ENCODE data around the gene WASF3.

- TF ChIP-seq, protein P1, sequence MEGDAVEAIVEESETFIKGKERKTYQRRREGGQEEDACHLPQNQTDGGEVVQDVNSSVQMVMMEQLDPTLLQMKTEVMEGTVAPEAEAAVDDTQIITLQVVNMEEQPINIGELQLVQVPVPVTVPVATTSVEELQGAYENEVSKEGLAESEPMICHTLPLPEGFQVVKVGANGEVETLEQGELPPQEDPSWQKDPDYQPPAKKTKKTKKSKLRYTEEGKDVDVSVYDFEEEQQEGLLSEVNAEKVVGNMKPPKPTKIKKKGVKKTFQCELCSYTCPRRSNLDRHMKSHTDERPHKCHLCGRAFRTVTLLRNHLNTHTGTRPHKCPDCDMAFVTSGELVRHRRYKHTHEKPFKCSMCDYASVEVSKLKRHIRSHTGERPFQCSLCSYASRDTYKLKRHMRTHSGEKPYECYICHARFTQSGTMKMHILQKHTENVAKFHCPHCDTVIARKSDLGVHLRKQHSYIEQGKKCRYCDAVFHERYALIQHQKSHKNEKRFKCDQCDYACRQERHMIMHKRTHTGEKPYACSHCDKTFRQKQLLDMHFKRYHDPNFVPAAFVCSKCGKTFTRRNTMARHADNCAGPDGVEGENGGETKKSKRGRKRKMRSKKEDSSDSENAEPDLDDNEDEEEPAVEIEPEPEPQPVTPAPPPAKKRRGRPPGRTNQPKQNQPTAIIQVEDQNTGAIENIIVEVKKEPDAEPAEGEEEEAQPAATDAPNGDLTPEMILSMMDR (IDR thresholded peaks at IDR 0.05; ENCODE audit: insufficient read depth, low read depth, low read length), result no peak
- no peak for TF ChIP-seq EZH2 (IDR thresholded peaks at IDR 0.05; ENCODE audit: insufficient read depth, low read length)
Observed at GRCh38 chr13:26590951-26591350, 33.5 kb downstream of the WASF3 start.
